A673 (cell line): ENCODE data around the gene DNAL4. TPM values are rescaled to one million over a fixed set of nuclear protein-coding genes. Genes with fewer than 3 reads are reported as not detected.

ENCODE experiments used
- BruUV-seq: library from RNA; stranded (reverse); fragments of 400-500 nt; replicated peaks from 2 replicates; lab custom pipeline; 2021; lab: Mats Ljungman, UMichigan
- CTCF ChIA-PET: fragments of 300-600 bp; sonication (Branson Sonifier 250); formaldehyde crosslinking; loops from one replicate; lab custom pipeline; 2022; ENCODE audit warnings: antibody characterized with exemption; lab: Charles Lee
- POLR2A ChIA-PET: fragments of 300-600 bp; sonication (Branson Sonifier 250); formaldehyde crosslinking; loops from one replicate; lab custom pipeline; 2022; ENCODE audit warnings: antibody characterized with exemption; ENCODE audit not compliant: low non-redundant PET; lab: Charles Lee
- DNase-seq: peaks from one replicate; pipeline ENCODE4 v3.0.0-alpha.2; 2015; ENCODE audit warnings: low spot score
- H3K27ac ChIP-seq: fragments of 200-600 bp; sonication (generic); 2 replicates; pipeline ENCODE4 v1.5.1; 2016; ENCODE audit warnings: mixed run types, low read depth, mild to moderate bottlenecking, mixed read lengths, antibody characterized with exemption, low read length; ENCODE audit not compliant: poor library complexity, severe bottlenecking
- H3K27me3 ChIP-seq: fragments of 200-600 bp; sonication (generic); replicated peaks from 2 replicates; pipeline ENCODE4 v1.6.1; 2017; ENCODE audit warnings: mixed run types, low read depth, mild to moderate bottlenecking, mixed read lengths, antibody characterized with exemption, low read length; ENCODE audit not compliant: insufficient read depth, poor library complexity
- H3K36me3 ChIP-seq: fragments of 200-600 bp; sonication (generic); 2 replicates; pipeline ENCODE4 v1.6.1; 2016; ENCODE audit warnings: mixed run types, mild to moderate bottlenecking, mixed read lengths, antibody characterized with exemption, low read length; ENCODE audit not compliant: insufficient read depth, poor library complexity, severe bottlenecking
- H3K4me1 ChIP-seq: fragments of 200-600 bp; sonication (generic); 2 replicates; pipeline ENCODE4 v1.6.1; 2017; ENCODE audit warnings: mixed run types, mild to moderate bottlenecking, mixed read lengths, antibody characterized with exemption, low read length; ENCODE audit not compliant: insufficient read depth, poor library complexity, severe bottlenecking
- H3K4me3 ChIP-seq: fragments of 200-600 bp; sonication (generic); 2 replicates; pipeline ENCODE4 v1.5.1; 2016; ENCODE audit warnings: low read depth, mixed run types, mild to moderate bottlenecking, mixed read lengths, low read length; ENCODE audit not compliant: poor library complexity, severe bottlenecking
- H3K9me3 ChIP-seq: fragments of 200-600 bp; sonication (generic); 2 replicates; pipeline ENCODE4 v1.6.1; 2016; ENCODE audit warnings: mixed run types, low read depth, mild to moderate bottlenecking, mixed read lengths, antibody characterized with exemption, low read length; ENCODE audit not compliant: poor library complexity, severe bottlenecking
- CTCF ChIP-seq: fragments of 300-800, 200-600 bp; sonication (generic); conservative IDR thresholded peaks from 2 replicates; pipeline ENCODE4 v1.5.1; 2017; ENCODE audit warnings: low read depth, mild to moderate bottlenecking, antibody characterized with exemption, low read length, moderate library complexity, mixed read lengths
- EZH2 ChIP-seq: fragments of 200-600 bp; sonication (generic); IDR thresholded peaks from 2 replicates; pipeline ENCODE4 v1.6.1; 2017; ENCODE audit warnings: borderline replicate concordance, low read depth, mild to moderate bottlenecking, mixed read lengths, antibody characterized with exemption, low read length; ENCODE audit not compliant: poor library complexity, severe bottlenecking
- intact Hi-C: fragments of 100-400 bp; cut with micrococcal nuclease; formaldehyde crosslinking; loops from one replicate; pipeline ENCODE4 v1.10.0; 2022; ENCODE audit not compliant: unreplicated experiment
- total RNA-seq: library from RNA; stranded (reverse); gene quantifications from 2 replicates; pipeline ENCODE4 v1.2.3, GENCODE V29; 2021

DNAL4 gene
- total RNA-seq, 1 experiment from 2014 or later = 59.1 TPM

GRCh38 chr22:38826386-38826785 is 32.4 kb upstream of the DNAL4 start:
- no TSS peak for BruUV-seq
- CTCF ChIA-PET = no interaction called here
- no peaks in the 10 kb centered on the region for H3K9me3 ChIP-seq
- no peaks in the 10 kb centered on the region for H3K4me1 ChIP-seq
- intact Hi-C loops = no loop called here
- no peak overlapping the region for H3K27ac ChIP-seq
- DNase-seq = no peak
- peaks cover 42% of the 10 kb centered on the region for H3K36me3 ChIP-seq
- TF ChIP-seq EZH2 (no peak), CTCF (no peak)
- POLR2A ChIA-PET = interaction anchor here (0.6 kb wide), 1 partner anchor 37 kb away, joined by 7 read pairs; no protein-coding TSS in a partner anchor
- no peak overlapping the region for H3K4me3 ChIP-seq
- no peaks in the 10 kb centered on the region for H3K27me3 ChIP-seq

GRCh38 chr22:38824585-38824984 is 30.6 kb upstream of the DNAL4 start:
- Histone ChIP-seq H3K27me3 (no peaks in the 10 kb centered on the region), H3K9me3 (no peaks in the 10 kb centered on the region), H3K36me3 (peaks cover 42% of the 10 kb centered on the region), H3K4me1 (no peaks in the 10 kb centered on the region), H3K27ac (no peak overlapping the region), H3K4me3 (no peak overlapping the region)
- CTCF ChIA-PET = no interaction called here
- POLR2A ChIA-PET = no interaction called here
- intact Hi-C loops = no loop called here
- BruUV-seq = no TSS peak
- peak; percentile 52 for DNase-seq
- TF ChIP-seq EZH2 (no peak), CTCF (0 out of 2 replicates have a peak, but pooled peaks have one; percentile 17)

GRCh38 chr22:38823637-38824036 is 29.7 kb upstream of the DNAL4 start:
- ChIA-PET POLR2A (no interaction called here), CTCF (interaction anchor here (0.5 to 0.9 kb wide), 2 partner anchors 55 to 504 kb away, joined by 5 to 9 read pairs; no protein-coding TSS in a partner anchor)
- no peak for TF ChIP-seq CTCF
- no peak for TF ChIP-seq EZH2
- no peak overlapping the region for H3K4me3 ChIP-seq
- BruUV-seq = no TSS peak
- no peaks in the 10 kb centered on the region for H3K9me3 ChIP-seq
- H3K4me1 ChIP-seq = no peaks in the 10 kb centered on the region
- DNase-seq = no peak
- H3K27ac ChIP-seq = no peak overlapping the region
- no peaks in the 10 kb centered on the region for H3K27me3 ChIP-seq
- peaks cover 50% of the 10 kb centered on the region for H3K36me3 ChIP-seq
- intact Hi-C loops = no loop called here
